GM21423 (cell line): ENCODE data around the gene PRDM16.

Source experiments
- ATAC-seq: cut with Tn5 transposase; IDR thresholded peaks from one replicate; pipeline ENCODE4 v1.9.1; 2021; ENCODE audit warnings: mild to moderate bottlenecking, moderate library complexity; ENCODE audit not compliant: unreplicated experiment

Gene PRDM16

DNA sequence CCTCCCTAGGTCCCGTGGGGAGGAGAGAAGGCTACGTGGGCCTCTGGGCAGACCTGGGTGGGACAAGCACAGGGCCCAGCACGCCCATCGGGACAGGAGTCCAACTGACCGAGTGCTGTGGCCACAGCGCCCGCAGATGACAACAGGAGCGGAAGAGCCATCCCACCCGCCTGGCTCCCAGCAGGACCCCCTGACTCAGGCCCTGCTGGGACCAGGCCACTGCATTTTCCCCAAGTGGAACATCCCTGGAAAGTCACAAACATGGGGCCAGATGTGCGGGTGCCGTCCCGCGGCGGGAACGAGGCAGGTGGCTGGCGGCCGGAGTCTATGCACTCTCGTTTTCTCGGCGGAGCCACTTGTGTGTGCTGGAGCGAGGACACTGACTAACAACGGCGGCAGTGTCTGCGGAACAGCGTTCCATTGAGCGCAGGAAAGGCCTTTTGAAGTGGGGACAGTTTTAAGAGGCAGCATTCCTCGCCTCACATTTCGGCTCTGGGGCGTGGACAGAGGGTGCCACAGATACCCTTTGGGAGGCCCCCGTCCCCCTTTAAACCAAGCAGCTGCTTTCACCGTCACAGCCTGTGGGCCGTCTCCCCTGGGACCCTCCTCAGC, 291.7 kb downstream of the PRDM16 start:
- ATAC-seq = no peak

- ATAC-seq = no peak
Measured at GRCh38 chr1:3363023-3363422, 294.0 kb downstream of the PRDM16 start.

- ATAC-seq = no peak
Measured at GRCh38 chr1:3363756-3364155, 294.8 kb downstream of the PRDM16 start.

GRCh38 chr1:3364551-3364950, 295.5 kb downstream of the PRDM16 start:
- no peak for ATAC-seq

DNA sequence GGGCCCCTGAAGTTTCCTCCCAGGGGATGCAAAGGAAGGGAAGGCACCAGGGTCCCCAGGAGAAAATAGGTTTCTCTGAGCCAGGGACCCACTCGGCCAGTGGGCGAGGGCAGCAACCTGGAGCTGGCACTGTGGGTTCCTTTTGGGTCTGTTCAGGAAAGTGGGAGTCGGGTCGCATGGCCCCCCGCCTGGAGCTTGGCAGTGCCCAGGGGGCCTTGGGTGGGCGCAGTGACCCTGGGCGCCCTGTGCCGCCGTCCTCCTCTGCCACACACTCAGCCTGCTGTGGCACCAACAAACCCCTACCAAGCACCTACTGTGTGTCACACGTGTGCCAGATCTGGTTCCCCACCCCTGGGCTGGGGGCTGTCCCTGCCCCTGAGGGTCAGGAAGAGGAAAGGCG, 296.0 kb downstream of the PRDM16 start:
- ATAC-seq = no peak

- ATAC-seq = no peak
Measured at GRCh38 chr1:3365523-3366125, 296.6 kb downstream of the PRDM16 start.

DNA sequence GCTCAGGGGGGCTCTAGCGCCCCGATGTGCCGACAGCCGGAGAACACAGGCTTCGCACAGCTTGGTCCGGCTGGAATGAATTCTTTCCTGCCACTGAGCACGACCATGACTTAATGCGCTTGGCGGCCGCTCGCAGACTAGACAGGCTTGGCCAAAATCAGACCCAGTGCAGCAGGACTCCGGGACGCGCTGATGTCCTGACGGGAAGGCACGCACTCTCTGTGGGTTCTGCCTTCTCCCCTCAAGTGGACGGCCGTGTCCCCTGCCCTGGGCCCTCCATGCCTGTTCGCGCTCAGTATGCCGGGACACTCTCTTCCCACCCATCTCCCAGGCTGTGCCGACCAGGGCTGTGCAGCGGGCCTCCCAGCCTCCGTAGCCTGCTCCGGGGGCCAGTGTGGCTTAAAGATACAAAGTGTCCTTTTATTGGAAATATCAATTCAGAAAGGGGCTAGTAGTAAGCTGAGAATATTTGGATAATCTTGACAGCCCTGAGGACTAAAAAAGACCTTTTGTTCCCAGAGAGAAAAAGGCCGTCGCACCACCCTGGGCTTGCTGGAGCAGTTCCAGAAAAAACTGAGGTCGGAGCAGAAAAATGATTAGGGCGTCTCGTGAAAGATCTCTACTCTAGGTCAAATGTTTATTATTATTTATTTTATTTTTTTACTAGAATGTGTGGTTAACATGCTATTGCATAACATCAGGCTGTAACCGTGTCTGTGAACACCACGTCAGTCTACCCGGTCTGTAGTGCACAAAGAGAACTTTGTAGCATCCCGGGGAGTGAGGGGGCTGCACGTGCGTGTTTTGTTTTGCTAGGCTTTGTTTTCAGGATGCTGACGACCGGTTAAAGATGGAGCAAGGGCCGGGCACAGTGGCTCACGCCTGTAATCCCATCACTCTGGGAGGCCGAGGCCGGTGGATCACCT, 297.4 kb downstream of the PRDM16 start:
- no peak for ATAC-seq

GRCh38 chr1:3367376-3367775, 298.4 kb downstream of the PRDM16 start:
- no peak for ATAC-seq

- no peak for ATAC-seq
Measured at GRCh38 chr1:3368059-3368458, 299.1 kb downstream of the PRDM16 start.

- ATAC-seq = no peak
Measured at GRCh38 chr1:3368711-3369445, 299.9 kb downstream of the PRDM16 start.

DNA sequence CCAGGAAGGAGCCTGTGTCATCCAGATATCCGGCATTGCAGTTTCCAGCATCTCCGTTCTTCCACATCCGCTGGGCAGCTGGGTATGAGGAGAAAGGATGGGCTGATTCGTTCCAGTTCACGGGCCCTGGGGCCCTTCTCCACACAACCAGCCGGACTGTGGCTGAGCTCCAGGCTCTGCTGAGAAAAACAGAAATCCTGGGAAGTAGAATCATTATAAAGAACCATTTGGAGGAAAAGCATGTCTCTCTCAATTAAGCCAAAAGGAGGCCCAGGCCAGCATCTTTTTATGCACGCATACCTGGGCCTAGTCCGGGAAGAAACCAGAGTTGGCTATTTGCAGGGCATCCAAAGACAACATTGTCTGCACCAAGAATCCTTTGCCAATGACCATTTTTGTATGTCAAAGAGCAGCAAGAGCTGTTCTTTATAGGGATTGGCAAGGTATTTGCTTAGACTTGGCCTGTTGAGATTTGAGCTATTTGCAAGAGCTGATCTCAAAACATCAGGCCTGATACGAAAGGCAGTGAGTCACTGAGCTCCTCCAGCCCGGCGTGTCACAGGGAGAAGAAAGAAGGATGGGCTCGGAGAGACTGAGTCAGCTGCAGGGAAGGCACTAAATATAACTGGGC, 300.6 kb downstream of the PRDM16 start:
- no peak for ATAC-seq

GRCh38 chr1:3370856-3371703, 302.1 kb downstream of the PRDM16 start:
- no peak for ATAC-seq

GRCh38 chr1:3372317-3372716, 303.3 kb downstream of the PRDM16 start:
- ATAC-seq = no peak

GRCh38 chr1:3373175-3373574, 304.2 kb downstream of the PRDM16 start:
- no peak for ATAC-seq

DNA sequence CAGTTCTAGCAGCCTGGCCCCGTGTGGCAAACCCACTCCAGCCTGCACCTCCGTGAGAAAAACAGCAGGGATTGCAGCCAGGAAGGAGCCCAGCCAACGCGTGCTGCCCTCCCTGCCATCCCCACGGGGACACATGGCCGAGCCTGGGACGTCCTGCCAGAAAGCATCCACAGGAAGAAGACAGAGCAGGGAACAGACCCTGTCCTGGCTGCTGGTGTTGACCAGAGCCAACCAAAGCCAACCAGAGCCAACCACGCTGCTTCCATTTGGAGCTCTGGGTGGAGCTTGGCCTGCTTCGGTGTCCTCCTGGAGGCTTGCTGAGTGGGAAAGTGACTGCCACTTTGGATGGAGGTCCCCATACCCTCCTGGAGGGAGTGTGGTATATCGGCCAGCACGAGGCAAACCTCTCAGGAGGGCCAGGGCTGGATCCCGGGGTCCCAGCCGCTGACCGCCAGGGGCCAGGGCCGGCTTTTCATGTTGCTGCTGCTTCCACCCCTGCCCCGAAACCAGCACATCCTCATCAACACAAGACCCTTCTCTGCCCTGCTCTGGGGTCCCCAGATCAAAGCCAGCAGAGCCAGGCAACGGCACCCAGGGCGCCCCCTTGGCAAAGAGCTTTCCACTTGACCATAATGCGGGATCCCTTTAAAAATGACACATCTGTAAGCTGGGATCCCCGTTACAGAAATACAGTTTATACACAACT, 304.9 kb downstream of the PRDM16 start:
- ATAC-seq = no peak

DNA sequence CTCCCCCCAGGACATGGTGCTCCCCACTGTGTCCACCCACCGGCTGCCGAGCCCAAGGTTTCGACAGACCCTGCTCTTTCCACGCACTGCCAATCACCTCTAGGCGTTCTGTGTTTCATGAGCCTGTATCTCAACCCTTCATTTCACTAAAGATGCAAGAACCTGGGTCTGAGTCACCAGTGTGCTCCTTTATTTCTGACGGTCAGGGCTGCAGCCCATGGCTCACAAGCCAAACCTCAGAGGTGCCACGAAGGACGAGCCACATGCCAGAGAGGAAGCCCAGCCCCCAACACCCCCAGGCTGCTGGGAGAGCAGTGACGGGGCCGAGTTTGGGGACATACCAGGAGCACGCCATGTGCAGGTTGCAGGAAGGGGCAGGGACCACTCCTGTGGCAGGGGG, 306.2 kb downstream of the PRDM16 start:
- ATAC-seq = no peak

DNA sequence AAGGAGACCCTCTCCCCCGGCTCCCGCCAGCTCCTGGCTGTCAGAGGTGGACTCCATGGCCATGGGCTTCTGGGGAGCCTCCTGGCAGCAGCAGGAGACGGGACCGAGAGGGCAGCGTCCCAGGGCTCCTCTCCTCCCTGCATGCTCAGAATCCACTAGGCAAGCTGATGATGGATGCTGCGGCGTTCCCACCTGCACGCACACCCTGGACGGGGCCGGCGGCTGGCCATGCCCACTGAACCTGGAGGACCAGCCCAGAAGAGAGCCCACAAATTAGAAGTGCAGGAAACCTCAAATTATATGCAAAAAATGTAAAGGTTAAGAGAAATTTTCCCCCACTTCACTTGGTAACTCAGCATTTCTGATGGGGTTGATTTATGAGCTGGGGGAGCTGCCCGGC, 308.2 kb downstream of the PRDM16 start:
- no peak for ATAC-seq

GRCh38 chr1:3377604-3378279, 308.7 kb downstream of the PRDM16 start:
- no peak for ATAC-seq
